HepG2 (cell line): ENCODE data around the gene PDIA5. TPM values are rescaled to one million over a fixed set of nuclear protein-coding genes. Genes with fewer than 3 reads are reported as not detected.

Experiments
- ATAC-seq: fragments of 200-7000 bp; cut with Tn5 transposase; 3 replicates; pipeline ENCODE4 v1.9.1; 2020; ENCODE audit warnings: mild to moderate bottlenecking, moderate library complexity
- BruUV-seq: library from RNA; stranded (reverse); fragments of 400-500 nt; replicated peaks from 2 replicates; lab custom pipeline; 2021; lab: Mats Ljungman, UMichigan
- CTCF ChIA-PET: fragments of 300-600 bp; formaldehyde crosslinking; extraction: SDS; loops from one replicate; lab custom pipeline; 2021; ENCODE audit warnings: low total read pairs, inconsistent platforms, low intra/inter-chr PET ratio; lab: Yijun Ruan, JAX
- POLR2A ChIA-PET: fragments of 350-600 bp; sonication (Branson Sonifier 250); formaldehyde crosslinking; loops from one replicate; lab custom pipeline; 2020; ENCODE audit warnings: antibody characterized with exemption, inconsistent platforms; lab: Yijun Ruan, JAX
- DNase-seq: peaks from one replicate; pipeline ENCODE4 v3.0.0-alpha.2; 2015; ENCODE audit warnings: low spot score
- FAIRE-seq: peaks from 3 replicates; lab custom pipeline; 2011; peaks lifted over from hg19 to GRCh38; lab: Jason Lieb, UNC
- H2AFZ ChIP-seq: one replicate; pipeline ENCODE4 v1.6.1; 2011; ENCODE audit warnings: low read length, inconsistent platforms
- H3K27ac ChIP-seq: fragments of 300-600 bp; 3 replicates; pipeline ENCODE4 v1.8.0; 2011; ENCODE audit warnings: mixed run types, mild to moderate bottlenecking, mixed read lengths, low read length, inconsistent platforms; ENCODE audit not compliant: insufficient read depth; ENCODE audit errors: extremely low read length
- H3K27me3 ChIP-seq, 2 experiments: fragments of 200-600 bp in 1 of 2; 2 replicates in 1 of 2; 3 replicates in 1 of 2; pipeline versions ENCODE4 v1.6.0 to v1.8.0; 2011; ENCODE audit warnings: low read length in 2 of 2, mild to moderate bottlenecking in 2 of 2, moderate library complexity in 2 of 2, inconsistent platforms in 1 of 2; ENCODE audit not compliant: insufficient read depth in 2 of 2, control insufficient read depth in 1 of 2
- H3K36me3 ChIP-seq, 2 experiments: fragments of 200-600 bp in 1 of 2; replicated peaks in 1 of 2; 2 replicates in 1 of 2; 3 replicates in 1 of 2; pipeline versions ENCODE4 v1.5.1 to v1.8.0; 2011; ENCODE audit warnings: low read length in 2 of 2, inconsistent platforms in 1 of 2; ENCODE audit not compliant: insufficient read depth in 2 of 2, control insufficient read depth in 1 of 2
- H3K4me1 ChIP-seq: 2 replicates; pipeline ENCODE4 v1.5.1; 2012; ENCODE audit warnings: low read length, inconsistent platforms; ENCODE audit not compliant: insufficient read depth
- H3K4me2 ChIP-seq: 2 replicates; pipeline ENCODE4 v1.6.0; 2011; ENCODE audit warnings: low read depth, low read length, inconsistent platforms
- H3K4me3 ChIP-seq, 3 experiments: fragments of 200-600 bp in 1 of 3; sonication (generic), shearing (Covaris generic) in 1 of 3; replicated peaks in 1 of 3; 2 replicates each; pipeline ENCODE4 v1.5.1; 2011 to 2016; ENCODE audit warnings: low read length in 3 of 3, inconsistent platforms in 2 of 3, low read depth in 2 of 3, mild to moderate bottlenecking in 2 of 3, control low read depth in 1 of 3, mixed read lengths in 1 of 3; ENCODE audit not compliant: insufficient read depth in 1 of 3
- H3K79me2 ChIP-seq: one replicate; pipeline ENCODE4 v1.6.1; 2011; ENCODE audit warnings: low read length, inconsistent platforms; ENCODE audit not compliant: insufficient read depth
- H3K9ac ChIP-seq: 2 replicates; pipeline ENCODE4 v1.6.0; 2011; ENCODE audit warnings: mild to moderate bottlenecking, low read depth, low read length, inconsistent platforms; ENCODE audit not compliant: insufficient read depth
- H3K9me3 ChIP-seq: 2 replicates; pipeline ENCODE4 v1.5.1; 2012; ENCODE audit warnings: mild to moderate bottlenecking, low read length
- H4K20me1 ChIP-seq: 2 replicates; pipeline ENCODE4 v1.6.0; 2011; ENCODE audit warnings: inconsistent platforms, mild to moderate bottlenecking, low read length, moderate library complexity; ENCODE audit not compliant: insufficient read depth
- ARID3A ChIP-seq: IDR thresholded peaks from 2 replicates; pipeline ENCODE4 v1.6.1; 2012; ENCODE audit warnings: low read depth, low read length, improper control_type of control experiment
- CHD4 ChIP-seq: fragments of 200-600 bp; sonication (generic); IDR thresholded peaks from 2 replicates; pipeline ENCODE4 v1.7.0; 2017; ENCODE audit warnings: mild to moderate bottlenecking, low read length, borderline replicate concordance
- HCFC1 ChIP-seq: fragments of 150-350 bp; IDR thresholded peaks from 2 replicates; pipeline ENCODE4 v1.6.1; 2014; ENCODE audit warnings: low read depth, low read length
- KLF11 ChIP-seq: IDR thresholded peaks from 2 replicates; pipeline ENCODE4 v1.6.1; 2016; ENCODE audit warnings: missing compliant biosample characterization
- SKI ChIP-seq: fragments of 450-650 bp; IDR thresholded peaks from one replicate; pipeline ENCODE4 v1.6.1; 2018; ENCODE audit warnings: mild to moderate bottlenecking; ENCODE audit not compliant: partially characterized antibody
- SMYD3 ChIP-seq: sonication (generic); formaldehyde crosslinking; IDR thresholded peaks from 2 replicates; pipeline ENCODE4 v1.8.1; 2023; ENCODE audit warnings: mild to moderate bottlenecking, missing genetic modification reagents
- SP5 ChIP-seq: IDR thresholded peaks from 2 replicates; pipeline ENCODE4 v1.6.1; 2016; ENCODE audit warnings: low read depth, borderline replicate concordance
- SRY ChIP-seq: sonication (generic); formaldehyde crosslinking; IDR thresholded peaks from 2 replicates; pipeline ENCODE4 v1.8.0; 2022; ENCODE audit warnings: mild to moderate bottlenecking, missing genetic modification reagents
- U2AF1 ChIP-seq: fragments of 200-400 bp; formaldehyde crosslinking; optimal IDR thresholded peaks from 2 replicates; pipeline ENCODE3; 2017; ENCODE audit warnings: mild to moderate bottlenecking, low read depth, low read length
- ZBTB25 ChIP-seq: IDR thresholded peaks from 2 replicates; pipeline ENCODE4 v1.6.1; 2018; ENCODE audit warnings: missing genetic modification reagents
- ZHX2 ChIP-seq, 2 experiments: sonication (generic) in 1 of 2; formaldehyde crosslinking in 1 of 2; IDR thresholded peaks; 2 replicates each; pipeline versions ENCODE4 v1.6.1 to v1.9.0; 2014 to 2022; ENCODE audit warnings: antibody characterized with exemption in 1 of 2, borderline replicate concordance in 1 of 2, inconsistent platforms in 1 of 2, low read depth in 1 of 2, missing genetic modification reagents in 1 of 2
- ZNF205 ChIP-seq: IDR thresholded peaks from 2 replicates; pipeline ENCODE4 v1.6.1; 2018; ENCODE audit warnings: missing biosample characterization, missing genetic modification reagents
- ZNF24 ChIP-seq: fragments of 450-650 bp; IDR thresholded peaks from 2 replicates; pipeline ENCODE4 v1.6.1; 2017; ENCODE audit warnings: antibody characterized with exemption, mild to moderate bottlenecking
- ZNF335 ChIP-seq: sonication (generic); formaldehyde crosslinking; IDR thresholded peaks from 2 replicates; pipeline ENCODE4 v1.4.0; 2020; ENCODE audit warnings: missing genetic modification reagents
- ZNF44 ChIP-seq: sonication (generic); formaldehyde crosslinking; IDR thresholded peaks from 2 replicates; pipeline ENCODE4 v1.5.1; 2020; ENCODE audit warnings: mild to moderate bottlenecking, missing genetic modification reagents
- ZNF547 ChIP-seq: sonication (generic); formaldehyde crosslinking; IDR thresholded peaks from 2 replicates; pipeline ENCODE4 v1.5.1; 2020; ENCODE audit warnings: mild to moderate bottlenecking, missing genetic modification reagents
- ZNF552 ChIP-seq: sonication (generic); formaldehyde crosslinking; IDR thresholded peaks from 2 replicates; pipeline ENCODE4 v1.9.0; 2022; ENCODE audit warnings: missing genetic modification reagents, mild to moderate bottlenecking, borderline replicate concordance
- in situ Hi-C: cut with HindIII; loops from 2 replicates; pipeline ENCODE4 v1.10.0; 2017; ENCODE audit warnings: low pct_unique_long_range_greater_than_20kb; ENCODE audit not compliant: extremely low pct_ligation_motif_present
- intact Hi-C: fragments of 100-400 bp; cut with micrococcal nuclease; formaldehyde crosslinking; loops from one replicate; pipeline ENCODE4 v1.10.0; 2022; ENCODE audit not compliant: unreplicated experiment
- polyA plus RNA-seq, 8 experiments: library from polyadenylated mRNA; depleted of rRNA in 3 of 8; stranded (reverse) in 7 of 8; unstranded in 1 of 8; fragments of >200 nt; fragmentation: Illumina TruSeq in 4 of 8; extraction: Trizol in 4 of 8; gene quantifications; 2 replicates each; pipeline versions ENCODE4 v1.2.1 to v1.2.3, GENCODE V29; 2011 to 2016; ENCODE audit warnings: low read depth in 4 of 8, missing spikeins in 1 of 8, mixed read lengths in 1 of 8; ENCODE audit not compliant: insufficient read depth in 1 of 8
- total RNA-seq, 5 experiments: library from RNA; depleted of rRNA; stranded (reverse); fragments of >200 nt; fragmentation: Illumina TruSeq; extraction: Trizol; gene quantifications; 2 replicates each; pipeline ENCODE4 v1.2.3, GENCODE V29; 2016; ENCODE audit warnings: low read depth in 1 of 5

PDIA5 gene
- total and polyA plus RNA-seq, 2 of the 13 experiments (the other 11 are each of a cell fraction or from before 2014, with no cell fraction given): 51.3 to 74.3 TPM

GRCh38 chr3:123060054-123060453 is 6.8 kb upstream of the PDIA5 start:
- no peak overlapping the region for H3K4me2 ChIP-seq
- H2AFZ ChIP-seq: no peak overlapping the region
- no peak overlapping the region for H3K27ac ChIP-seq
- H3K9me3 ChIP-seq: no peaks in the 10 kb centered on the region
- no peak for ATAC-seq
- no peak for FAIRE-seq
- no peak overlapping the region for H3K9ac ChIP-seq
- no TSS peak for BruUV-seq
- no peaks in the 10 kb centered on the region for H4K20me1 ChIP-seq
- POLR2A ChIA-PET: no interaction called here
- H3K36me3 ChIP-seq: no peaks in the 10 kb centered on the region
- no peak for TF ChIP-seq HCFC1
- no peak for TF ChIP-seq U2AF1
- no peak for TF ChIP-seq ARID3A
- TF ChIP-seq CHD4: no peak
- no peak for TF ChIP-seq ZNF44 (CRISPR knock-in tag)
- no peak for TF ChIP-seq ZNF24
- no peak for TF ChIP-seq SP5 (CRISPR knock-in tag)
- TF ChIP-seq ZBTB25 (CRISPR knock-in tag): no peak
- no peak for TF ChIP-seq SMYD3
- TF ChIP-seq ZNF205 (CRISPR knock-in tag): no peak
- no peak for TF ChIP-seq SKI
- TF ChIP-seq ZNF552 (CRISPR knock-in tag): no peak
- no peak for TF ChIP-seq ZNF547 (CRISPR knock-in tag)
- no peak for TF ChIP-seq ZHX2 (IDR thresholded peaks at IDR 0.05; ENCODE audit: low read depth)
- no peak for TF ChIP-seq ZHX2 (CRISPR knock-in tag; IDR thresholded peaks at IDR 0.05; ENCODE audit: borderline replicate concordance)
- no peak for TF ChIP-seq SRY (CRISPR knock-in tag)
- TF ChIP-seq KLF11 (CRISPR knock-in tag): no peak
- no peak for TF ChIP-seq ZNF335 (CRISPR knock-in tag)
- H3K79me2 ChIP-seq: no peaks in the 10 kb centered on the region
- no peak for DNase-seq
- intact Hi-C loops (no loop called here), in situ Hi-C loops (no loop called here)
- CTCF ChIA-PET: no interaction called here
- H3K27me3 ChIP-seq: peaks cover 0 to 28% of the 10 kb centered on the region in 2 experiments; a peak in 3 of 5 replicates
- no peaks in the 10 kb centered on the region for H3K4me1 ChIP-seq
- H3K4me3 ChIP-seq: no peak overlapping the region
